Keratinocyte (primary cell): Measurements from ENCODE around the gene MIDN. TPM values are rescaled to one million over a fixed set of nuclear protein-coding genes. Genes with fewer than 3 reads are reported as not detected.
"Not testable (repeated sequence)": the region's sequence is repeated elsewhere in the genome, so short reads cannot be mapped to it uniquely, and the experiment has no call there.

Experiments used
- DNase-seq: peaks from one replicate; pipeline ENCODE4 v3.0.0-alpha.2; 2011; ENCODE audit warnings: low read depth, missing footprints, low spot score
- FAIRE-seq: peaks from 2 replicates; lab custom pipeline; 2011; peaks lifted over from hg19 to GRCh38; lab: Jason Lieb, UNC
- H2AFZ ChIP-seq: 2 replicates; pipeline ENCODE4 v1.6.0; 2012; ENCODE audit warnings: low read length, control low read depth, inconsistent platforms; ENCODE audit not compliant: control insufficient read depth
- H3K27ac ChIP-seq: 2 replicates; pipeline ENCODE4 v1.5.1; 2011; ENCODE audit warnings: low read length; ENCODE audit not compliant: control insufficient read depth, insufficient read depth
- H3K27me3 ChIP-seq: 3 replicates; pipeline ENCODE4 v1.6.0; 2011; ENCODE audit warnings: low read length; ENCODE audit not compliant: control insufficient read depth, insufficient read depth; ENCODE audit errors: extremely low read depth
- H3K36me3 ChIP-seq, 2 experiments: 2 replicates in 1 of 2; 3 replicates in 1 of 2; pipeline ENCODE4 v1.5.1; 2011; ENCODE audit warnings: low read length in 2 of 2, mild to moderate bottlenecking in 1 of 2; ENCODE audit not compliant: control insufficient read depth in 2 of 2, insufficient read depth in 2 of 2; ENCODE audit errors: extremely low read depth in 1 of 2
- H3K4me1 ChIP-seq: 3 replicates; pipeline ENCODE4 v1.5.1; 2011; ENCODE audit warnings: low read length; ENCODE audit not compliant: control insufficient read depth, insufficient read depth; ENCODE audit errors: extremely low read depth
- H3K4me2 ChIP-seq: 3 replicates; pipeline ENCODE4 v1.6.0; 2011; ENCODE audit warnings: low read depth, low read length; ENCODE audit not compliant: control insufficient read depth, insufficient read depth; ENCODE audit errors: extremely low read depth
- H3K4me3 ChIP-seq, 3 experiments: fragments of 200-600 bp in 1 of 3; sonication (generic) in 1 of 3; 2 replicates in 2 of 3; 3 replicates in 1 of 3; pipeline ENCODE4 v1.5.1; 2011 to 2016; ENCODE audit warnings: low read length in 3 of 3, mild to moderate bottlenecking in 3 of 3, control low read depth in 2 of 3, inconsistent platforms in 1 of 3, low read depth in 1 of 3, mixed read lengths in 1 of 3, mixed run types in 1 of 3, moderate library complexity in 1 of 3; ENCODE audit not compliant: control insufficient read depth in 2 of 3, insufficient read depth in 2 of 3; ENCODE audit errors: extremely low read depth in 1 of 3
- H3K79me2 ChIP-seq: 2 replicates; pipeline ENCODE4 v1.6.0; 2012; ENCODE audit warnings: low read length; ENCODE audit not compliant: control insufficient read depth, insufficient read depth
- H3K9ac ChIP-seq: 3 replicates; pipeline ENCODE4 v1.6.0; 2011; ENCODE audit warnings: low read length; ENCODE audit not compliant: control insufficient read depth, insufficient read depth; ENCODE audit errors: extremely low read depth
- H3K9me1 ChIP-seq: 3 replicates; pipeline ENCODE4 v1.6.0; 2011; ENCODE audit warnings: low read length; ENCODE audit not compliant: control insufficient read depth, insufficient read depth; ENCODE audit errors: extremely low read depth
- H3K9me3 ChIP-seq: 2 replicates; pipeline ENCODE4 v1.5.1; 2012; ENCODE audit warnings: low read depth, low read length; ENCODE audit not compliant: control insufficient read depth
- H4K20me1 ChIP-seq: 3 replicates; pipeline ENCODE4 v1.6.0; 2011; ENCODE audit warnings: low read length; ENCODE audit not compliant: control insufficient read depth, insufficient read depth; ENCODE audit errors: extremely low read depth
- CTCF ChIP-seq, 3 experiments: IDR thresholded peaks in 1 of 3; conservative IDR thresholded peaks in 1 of 3; optimal IDR thresholded peaks in 1 of 3; 2 replicates in 2 of 3; 3 replicates in 1 of 3; pipeline versions ENCODE3 to v1.5.1; 2011; ENCODE audit warnings: low read length in 3 of 3, mild to moderate bottlenecking in 3 of 3, moderate library complexity in 2 of 3, control low read depth in 1 of 3, inconsistent platforms in 1 of 3; ENCODE audit not compliant: insufficient read depth in 2 of 3; ENCODE audit errors: extremely low read depth in 1 of 3
- EZH2 ChIP-seq: IDR thresholded peaks from one replicate; pipeline ENCODE4 v1.6.1; 2012; ENCODE audit warnings: inconsistent platforms, mild to moderate bottlenecking, low read length, moderate library complexity
- dilution Hi-C: fragments of 300-500 bp; cut with MboI; formaldehyde crosslinking; loops from one replicate; pipeline ENCODE4 v1.7.0; 2020; ENCODE audit warnings: low sequenced_read_pairs; ENCODE audit not compliant: extremely low pct_ligation_motif_present
- polyA plus RNA-seq, 5 experiments: library from polyadenylated mRNA; depleted of rRNA in 3 of 5; stranded (reverse) in 3 of 5; stranded (forward) in 1 of 5; unstranded in 1 of 5; fragments of >200 nt; gene quantifications; 1 replicate in 1 of 5; 2 replicates in 3 of 5; 3 replicates in 1 of 5; pipeline versions ENCODE4 v1.2.1 to v1.2.3, GENCODE V29; 2011 to 2012; ENCODE audit warnings: missing spikeins in 2 of 5, low read depth in 1 of 5, low replicate concordance in 1 of 5

MIDN gene
- polyA plus RNA-seq, 1 donor (not counting 4 experiments of a cell fraction or from before 2014, with no cell fraction given): 4.7 TPM

GRCh38 chr19:1302533-1303239 is 54.3 kb downstream of the MIDN start:
- no peaks in the 10 kb centered on the region for H3K36me3 ChIP-seq

GRCh38 chr19:1304197-1304924 is 56.0 kb downstream of the MIDN start:
- H3K79me2 ChIP-seq: no peaks in the 10 kb centered on the region
- H3K27me3 ChIP-seq: peaks cover 6% of the 10 kb centered on the region
- no peak overlapping the region for H3K4me2 ChIP-seq
- no peak for DNase-seq
- no peak overlapping the region for H2AFZ ChIP-seq
- no peak for FAIRE-seq
- no peaks in the 10 kb centered on the region for H3K4me1 ChIP-seq
- H4K20me1 ChIP-seq: no peaks in the 10 kb centered on the region
- no peak overlapping the region for H3K27ac ChIP-seq
- H3K36me3 ChIP-seq: no peaks in the 10 kb centered on the region
- no peak for TF ChIP-seq EZH2
- TF ChIP-seq CTCF (optimal IDR thresholded peaks at IDR 0.05 in 1 of 3, IDR thresholded peaks at IDR 0.05 in 1 of 3, conservative IDR thresholded peaks at IDR 0.05 in 1 of 3; ENCODE audit: extremely low read depth in 1 of 3, insufficient read depth in 2 of 3, low read length in 3 of 3): no peak
- dilution Hi-C loops: no loop called here
- H3K9me3 ChIP-seq: no peaks in the 10 kb centered on the region
- H3K9me1 ChIP-seq: no peaks in the 10 kb centered on the region
- no peak overlapping the region for H3K9ac ChIP-seq
- H3K4me3 ChIP-seq: no peak overlapping the region

More at GRCh38 chr19:1302533-1303239, 54.3 kb downstream of the MIDN start:
- no peak for FAIRE-seq
- no peaks in the 10 kb centered on the region for H3K9me1 ChIP-seq
- no peaks in the 10 kb centered on the region for H3K79me2 ChIP-seq
- no peak for DNase-seq
- H3K9me3 ChIP-seq: no peaks in the 10 kb centered on the region
- no peaks in the 10 kb centered on the region for H3K4me1 ChIP-seq
- no peak overlapping the region for H3K9ac ChIP-seq
- H3K4me3 ChIP-seq: no peak overlapping the region
- H3K27ac ChIP-seq: no peak overlapping the region
- no peak overlapping the region for H2AFZ ChIP-seq
- TF ChIP-seq EZH2: no peak
- TF ChIP-seq CTCF (optimal IDR thresholded peaks at IDR 0.05 in 1 of 3, IDR thresholded peaks at IDR 0.05 in 1 of 3, conservative IDR thresholded peaks at IDR 0.05 in 1 of 3; ENCODE audit: extremely low read depth in 1 of 3, insufficient read depth in 2 of 3, low read length in 3 of 3): no peak
- dilution Hi-C loops: no loop called here
- H3K4me2 ChIP-seq: no peak overlapping the region
- no peaks in the 10 kb centered on the region for H4K20me1 ChIP-seq
- peaks cover 10% of the 10 kb centered on the region for H3K27me3 ChIP-seq

- FAIRE-seq, dilution Hi-C loops, H4K20me1 ChIP-seq: not testable (repeated sequence)
Observed at GRCh38 chr19:1305354-1305753, 57.0 kb downstream of the MIDN start.

More at GRCh38 chr19:1305354-1305753, 57.0 kb downstream of the MIDN start:
- not testable (repeated sequence) for H3K9ac ChIP-seq, H3K79me2 ChIP-seq, H2AFZ ChIP-seq, H3K27ac ChIP-seq, H3K4me1 ChIP-seq, H3K36me3 ChIP-seq, H3K4me2 ChIP-seq, H3K4me3 ChIP-seq, H3K9me1 ChIP-seq, DNase-seq, H3K27me3 ChIP-seq, H3K9me3 ChIP-seq
